ENCODE measurements around the gene SETD1B. TPM values are rescaled to one million over a fixed set of nuclear protein-coding genes. Genes with fewer than 3 reads are reported as not detected.

SETD1B gene
- total and polyA plus RNA-seq, 2 experiments from 2014 or later, result 2.0 to 2.7 TPM

GRCh38 chr12:121807642-121808347 is 4.0 kb downstream of the SETD1B start:
- Histone ChIP-seq H3K79me2 (ENCODE audit: insufficient read depth) (peaks cover 84% of the 10 kb centered on the region), H3K4me2 (ENCODE audit: unreplicated experiment) (no peak overlapping the region), H4K20me1 (ENCODE audit: insufficient read depth) (no peaks in the 10 kb centered on the region), H3K4me1 (ENCODE audit: insufficient read depth) (peaks cover 18% of the 10 kb centered on the region), H3K9ac (no peak overlapping the region), H3K27ac (no peak overlapping the region), H3K36me3 (ENCODE audit: low read depth) (peaks cover 7% of the 10 kb centered on the region; the same call in 1 of the 2 replicates), H3K27me3 (replicated peaks; ENCODE audit: insufficient read depth) (no peaks in the 10 kb centered on the region), H3K4me3 (no peak overlapping the region), H2AFZ (no peak overlapping the region), H3K9me2 (ENCODE audit: insufficient read depth) (no peaks in the 10 kb centered on the region), H3F3A (ENCODE audit: insufficient read depth) (peaks cover 11% of the 10 kb centered on the region), H3K9me3 (ENCODE audit: low read depth) (no peaks in the 10 kb centered on the region)
- in situ Hi-C loops (cut with MboI), result no loop called here
- TF ChIP-seq EZH2phosphoT487 (IDR thresholded peaks at IDR 0.05; ENCODE audit: insufficient read depth, low read depth) (no peak), EZH2 (IDR thresholded peaks at IDR 0.05; ENCODE audit: insufficient read depth, poor library complexity, severe bottlenecking) (no peak)
- 77 to 79% methylated on average over 10 to 14 of the region's 14 CpGs for WGBS, 2 experiments (ENCODE audit: low coverage in 1 of 2, low lambda C conversion rate in 2 of 2, missing lambda C conversion rate in 2 of 2)
- no peak for DNase-seq

- H2AFZ ChIP-seq, result no peak overlapping the region
- H3K4me3 ChIP-seq, result no peak overlapping the region
- DNase-seq, result no peak
- peaks cover 11% of the 10 kb centered on the region for H3F3A ChIP-seq (ENCODE audit: insufficient read depth)
- H3K9me2 ChIP-seq (ENCODE audit: insufficient read depth), result no peaks in the 10 kb centered on the region
- no peak overlapping the region for H3K4me2 ChIP-seq (ENCODE audit: unreplicated experiment)
- in situ Hi-C loops (cut with MboI), result no loop called here
- no peaks in the 10 kb centered on the region for H3K27me3 ChIP-seq (replicated peaks; ENCODE audit: insufficient read depth)
- no peaks in the 10 kb centered on the region for H3K9me3 ChIP-seq (ENCODE audit: low read depth)
- 85 to 88% methylated on average over 8 of the region's 8 CpGs for WGBS, 2 experiments (ENCODE audit: low coverage in 1 of 2, low lambda C conversion rate in 2 of 2, missing lambda C conversion rate in 2 of 2)
- no peak overlapping the region for H3K9ac ChIP-seq
- H4K20me1 ChIP-seq (ENCODE audit: insufficient read depth), result no peaks in the 10 kb centered on the region
- TF ChIP-seq EZH2 (IDR thresholded peaks at IDR 0.05; ENCODE audit: insufficient read depth, poor library complexity, severe bottlenecking) (no peak), EZH2phosphoT487 (IDR thresholded peaks at IDR 0.05; ENCODE audit: insufficient read depth, low read depth) (no peak)
- no peak overlapping the region for H3K27ac ChIP-seq
- H3K36me3 ChIP-seq (ENCODE audit: low read depth), result peaks cover 7% of the 10 kb centered on the region; the same call in 1 of the 2 replicates
- peaks cover 92% of the 10 kb centered on the region for H3K79me2 ChIP-seq (ENCODE audit: insufficient read depth)
- H3K4me1 ChIP-seq (ENCODE audit: insufficient read depth), result peaks cover 24% of the 10 kb centered on the region
Observed at GRCh38 chr12:121808623-121809022, 4.8 kb downstream of the SETD1B start.

- H3K4me1 ChIP-seq (ENCODE audit: insufficient read depth), result peaks cover 24% of the 10 kb centered on the region
- no peak for DNase-seq
- no peaks in the 10 kb centered on the region for H3K9me3 ChIP-seq (ENCODE audit: low read depth)
- H3K4me2 ChIP-seq (ENCODE audit: unreplicated experiment), result no peak overlapping the region
- no peaks in the 10 kb centered on the region for H3K27me3 ChIP-seq (replicated peaks; ENCODE audit: insufficient read depth)
- H3K27ac ChIP-seq, result no peak overlapping the region
- H2AFZ ChIP-seq, result no peak overlapping the region
- in situ Hi-C loops (cut with MboI), result no loop called here
- no peaks in the 10 kb centered on the region for H4K20me1 ChIP-seq (ENCODE audit: insufficient read depth)
- no peak for TF ChIP-seq EZH2 (IDR thresholded peaks at IDR 0.05; ENCODE audit: insufficient read depth, poor library complexity, severe bottlenecking)
- H3K79me2 ChIP-seq (ENCODE audit: insufficient read depth), result peaks cover 95% of the 10 kb centered on the region
- no peak overlapping the region for H3K9ac ChIP-seq
- peaks cover 7% of the 10 kb centered on the region; the same call in 1 of the 2 replicates for H3K36me3 ChIP-seq (ENCODE audit: low read depth)
- WGBS, 2 experiments (ENCODE audit: low coverage in 1 of 2, low lambda C conversion rate in 2 of 2, missing lambda C conversion rate in 2 of 2), result 93 to 94% methylated on average over 26 to 27 of the region's 27 CpGs
- no peaks in the 10 kb centered on the region for H3K9me2 ChIP-seq (ENCODE audit: insufficient read depth)
- no peak overlapping the region for H3K4me3 ChIP-seq
- H3F3A ChIP-seq (ENCODE audit: insufficient read depth), result peaks cover 11% of the 10 kb centered on the region
Observed at GRCh38 chr12:121809712-121810116, 5.9 kb downstream of the SETD1B start.

GRCh38 chr12:121810234-121810817 is 6.5 kb downstream of the SETD1B start:
- H3K9ac ChIP-seq, result peak overlapping the region; percentile 76
- peak overlapping the region; percentile 87 for H3K4me2 ChIP-seq (ENCODE audit: unreplicated experiment)

More at GRCh38 chr12:121810234-121810817, 6.5 kb downstream of the SETD1B start:
- Histone ChIP-seq H3K79me2 (ENCODE audit: insufficient read depth) (peaks cover 95% of the 10 kb centered on the region), H3K4me1 (ENCODE audit: insufficient read depth) (peaks cover 24% of the 10 kb centered on the region), H3K4me3 (peak overlapping the region; percentile 76), H3K9me3 (ENCODE audit: low read depth) (no peaks in the 10 kb centered on the region), H3K27me3 (replicated peaks; ENCODE audit: insufficient read depth) (no peaks in the 10 kb centered on the region), H3K36me3 (ENCODE audit: low read depth) (peaks cover 9% of the 10 kb centered on the region; the same call in 1 of the 2 replicates), H3K9me2 (ENCODE audit: insufficient read depth) (no peaks in the 10 kb centered on the region), H2AFZ (no peak overlapping the region), H3K27ac (no peak overlapping the region), H4K20me1 (ENCODE audit: insufficient read depth) (no peaks in the 10 kb centered on the region), H3F3A (ENCODE audit: insufficient read depth) (peaks cover 11% of the 10 kb centered on the region)
- TF ChIP-seq EZH2 (IDR thresholded peaks at IDR 0.05; ENCODE audit: insufficient read depth, poor library complexity, severe bottlenecking) (no peak), EZH2phosphoT487 (IDR thresholded peaks at IDR 0.05; ENCODE audit: insufficient read depth, low read depth) (no peak)
- no peak for DNase-seq
- in situ Hi-C loops (cut with MboI), result no loop called here
- 75 to 82% methylated on average over 20 to 33 of the region's 33 CpGs for WGBS, 2 experiments (ENCODE audit: low coverage in 1 of 2, low lambda C conversion rate in 2 of 2, missing lambda C conversion rate in 2 of 2)

Data from GM23248 (cell line).